HG02981 (cell line): Measurements from ENCODE around the gene WWC1.

Source experiments
- ATAC-seq: cut with Tn5 transposase; IDR thresholded peaks from one replicate; pipeline ENCODE4 v1.9.1; 2021; ENCODE audit warnings: mild to moderate bottlenecking, moderate library complexity; ENCODE audit not compliant: unreplicated experiment

The WWC1 gene

GRCh38 chr5:168404365-168404764 is 112.9 kb downstream of the WWC1 start:
- ATAC-seq, result no peak

GRCh38 chr5:168407211-168407610 is 115.8 kb downstream of the WWC1 start:
- no peak for ATAC-seq

- ATAC-seq, result no peak
These were observed 117.3 kb downstream of the WWC1 start for GRCh38 chr5:168408561-168409305.

- no peak for ATAC-seq
These were observed 118.4 kb downstream of the WWC1 start for GRCh38 chr5:168409591-168410458.

GRCh38 chr5:168411871-168412270 is 120.4 kb downstream of the WWC1 start:
- ATAC-seq, result no peak

- ATAC-seq, result no peak
These were observed 121.6 kb downstream of the WWC1 start for GRCh38 chr5:168413062-168413461.

GRCh38 chr5:168413596-168413995 is 122.2 kb downstream of the WWC1 start:
- ATAC-seq, result no peak

GRCh38 chr5:168415401-168415800 is 124.0 kb downstream of the WWC1 start:
- ATAC-seq, result no peak

- no peak for ATAC-seq
These were observed 124.5 kb downstream of the WWC1 start for GRCh38 chr5:168415971-168416370.

- ATAC-seq, result no peak
These were observed 126.4 kb downstream of the WWC1 start for GRCh38 chr5:168417731-168418429.

- ATAC-seq, result no peak
These were observed 129.0 kb downstream of the WWC1 start for GRCh38 chr5:168420461-168420860.

GRCh38 chr5:168422431-168422830 is 131.0 kb downstream of the WWC1 start:
- ATAC-seq, result no peak

GRCh38 chr5:168423478-168423877 is 132.0 kb downstream of the WWC1 start:
- no peak for ATAC-seq

GRCh38 chr5:168423971-168424370 is 132.5 kb downstream of the WWC1 start:
- no peak for ATAC-seq

- ATAC-seq, result no peak
These were observed 133.3 kb downstream of the WWC1 start for GRCh38 chr5:168424594-168425323.

GRCh38 chr5:168426007-168426863 is 134.8 kb downstream of the WWC1 start:
- no peak for ATAC-seq

- no peak for ATAC-seq
These were observed 135.4 kb downstream of the WWC1 start for GRCh38 chr5:168426864-168427172.

- ATAC-seq, result no peak
These were observed 135.8 kb downstream of the WWC1 start for GRCh38 chr5:168427224-168427623.

- no peak for ATAC-seq
These were observed 137.1 kb downstream of the WWC1 start for GRCh38 chr5:168428552-168428951.

- ATAC-seq, result no peak
These were observed 138.9 kb downstream of the WWC1 start for GRCh38 chr5:168430296-168430695.
